HG02642 (cell line): Measurements from ENCODE around the gene C7orf57.

Experiments
- ATAC-seq: cut with Tn5 transposase; IDR thresholded peaks from one replicate; pipeline ENCODE4 v1.9.1; 2021; ENCODE audit warnings: mild to moderate bottlenecking; ENCODE audit not compliant: unreplicated experiment, poor library complexity

The C7orf57 gene

DNA sequence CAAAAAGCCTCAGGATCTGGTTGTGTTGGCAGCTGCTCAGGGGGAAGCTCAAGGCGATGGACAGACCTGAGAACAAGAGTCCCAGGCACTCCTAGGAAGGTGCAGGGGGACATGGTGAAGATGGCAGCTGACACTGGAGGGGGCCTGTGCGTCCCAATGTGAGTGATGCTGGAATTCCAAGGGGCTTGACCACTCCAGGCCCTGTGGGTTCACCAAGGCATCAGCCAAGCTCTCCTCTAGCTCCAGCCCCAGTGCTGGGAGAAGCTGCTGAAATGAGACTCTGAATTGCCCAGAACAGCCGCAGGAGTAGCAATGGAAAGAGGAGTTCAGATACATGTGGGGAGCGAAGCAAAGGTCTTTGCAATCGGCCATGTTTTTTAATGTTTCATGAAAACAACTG, 69.7 kb downstream of the C7orf57 start:
- ATAC-seq, result no peak

GRCh38 chr7:48106906-48107659, 71.7 kb downstream of the C7orf57 start:
- no peak for ATAC-seq

GRCh38 chr7:48107926-48108472, 72.7 kb downstream of the C7orf57 start:
- no peak for ATAC-seq

DNA sequence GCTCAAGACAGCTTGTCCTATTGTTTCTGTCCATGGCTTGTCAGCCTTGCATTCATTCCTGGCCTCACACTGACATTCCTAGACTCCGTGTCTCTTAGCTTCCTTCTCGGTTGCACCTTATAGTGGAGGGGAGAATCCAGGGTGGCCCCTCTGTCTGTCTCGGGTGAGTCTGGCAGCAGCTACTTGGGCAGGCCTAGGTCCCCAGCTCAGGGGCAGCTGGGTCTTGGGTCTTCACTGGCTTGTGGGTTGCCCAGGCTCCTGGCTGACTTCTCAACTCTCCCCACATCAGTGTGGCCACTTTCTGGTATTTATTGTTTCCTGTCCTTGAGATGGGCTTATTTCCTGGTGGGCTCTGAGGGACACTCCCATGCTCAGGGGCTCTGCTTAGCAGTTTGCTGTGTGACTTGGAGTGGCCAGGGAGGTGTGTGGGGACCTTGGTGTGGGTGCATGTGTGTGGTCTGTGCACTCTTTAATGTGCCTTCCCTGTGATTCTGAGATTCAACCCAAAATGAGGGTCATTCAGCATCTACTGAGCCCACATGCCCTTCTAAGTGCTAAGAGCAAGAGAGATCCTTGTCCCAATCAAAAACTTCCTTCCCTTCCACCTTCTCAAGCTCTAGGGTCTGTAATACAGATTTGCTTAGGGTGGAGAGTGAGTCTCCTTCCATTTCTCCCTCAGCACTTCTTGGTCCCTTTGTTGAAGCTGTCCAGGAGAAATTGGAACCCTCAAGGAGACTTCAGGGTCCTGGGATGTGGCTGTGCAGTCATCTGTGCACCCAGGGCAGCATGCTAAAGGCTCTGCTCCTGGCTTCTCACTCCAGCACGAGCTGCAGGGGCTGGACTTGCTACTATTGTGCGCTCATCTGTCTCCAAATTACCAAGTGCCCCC, 73.9 kb downstream of the C7orf57 start:
- ATAC-seq, result no peak

GRCh38 chr7:48109848-48110663, 74.7 kb downstream of the C7orf57 start:
- ATAC-seq, result peak; percentile 88

GRCh38 chr7:48110868-48111267, 75.5 kb downstream of the C7orf57 start:
- ATAC-seq, result no peak
